DMS114 treated with DMSO at 0.1 percent for 48 hours (cell line): ENCODE results near the gene CERS6.
"Not testable (repeated sequence)": the region's sequence is repeated elsewhere in the genome, so short reads cannot be mapped to it uniquely, and the experiment has no call there.

Experiments used
- DNase-seq: peaks from one replicate; lab custom pipeline; 2025; ENCODE audit not compliant: unreplicated experiment; lab: John Stamatoyannopoulos, UW

Gene CERS6

DNA sequence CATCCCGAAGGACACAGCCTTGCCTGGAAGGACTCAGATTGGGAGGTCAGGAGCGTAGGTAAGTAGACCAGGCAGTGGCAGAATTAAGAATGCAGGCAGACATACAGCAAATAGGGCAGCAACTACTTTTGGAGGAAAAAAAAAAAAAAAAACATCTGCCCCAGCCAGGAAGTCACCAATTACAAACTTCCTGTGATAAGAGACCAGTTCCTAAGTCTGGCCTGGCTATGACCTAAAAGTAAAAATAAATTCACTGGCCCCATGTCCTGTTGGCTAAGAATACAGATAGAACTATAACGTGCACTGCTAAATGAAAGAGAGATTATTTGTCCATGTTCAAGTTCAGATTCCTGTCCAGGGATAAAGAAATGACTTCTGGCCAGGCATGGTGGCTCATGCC, 301.2 kb downstream of the CERS6 start:
- no peak for DNase-seq

DNA sequence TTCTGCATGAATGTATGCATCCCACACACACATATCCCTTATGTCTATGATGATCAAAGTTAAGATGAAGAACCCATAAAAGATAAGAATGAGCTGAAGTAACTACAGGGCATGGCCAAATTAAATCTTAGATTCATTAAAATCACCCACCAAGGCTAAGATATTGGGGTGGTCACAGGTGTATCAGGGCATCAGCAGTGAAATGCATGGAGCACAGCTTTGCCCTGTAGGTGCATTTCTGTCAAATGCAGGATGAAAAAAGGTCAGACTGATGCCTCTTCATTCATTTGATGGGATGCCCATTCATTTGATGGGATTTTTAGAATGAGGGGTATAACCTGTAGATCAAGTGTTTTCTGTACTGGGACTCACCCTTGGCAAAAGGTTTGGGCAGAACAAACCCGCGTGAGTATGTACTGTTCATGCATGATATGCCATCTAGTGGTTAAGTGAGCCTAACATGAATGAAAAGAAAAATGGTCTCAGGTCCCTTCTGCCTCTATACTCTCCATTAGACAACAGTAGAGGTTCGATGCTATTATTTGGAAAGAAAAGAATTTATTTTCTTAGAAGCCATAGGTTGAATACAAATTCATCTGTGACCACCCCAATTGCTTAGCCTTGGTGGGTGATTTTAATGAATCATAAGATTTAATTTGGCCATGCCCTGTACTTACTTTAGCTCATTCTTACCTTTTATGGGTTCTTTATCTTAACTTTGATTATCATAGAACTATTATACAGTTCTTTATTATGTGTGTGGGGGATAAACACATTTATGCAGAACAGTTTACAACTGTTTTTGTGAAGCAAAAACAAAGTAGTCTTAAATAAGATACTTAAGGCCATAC, 303.1 kb downstream of the CERS6 start:
- DNase-seq, result peak; percentile 3

DNA sequence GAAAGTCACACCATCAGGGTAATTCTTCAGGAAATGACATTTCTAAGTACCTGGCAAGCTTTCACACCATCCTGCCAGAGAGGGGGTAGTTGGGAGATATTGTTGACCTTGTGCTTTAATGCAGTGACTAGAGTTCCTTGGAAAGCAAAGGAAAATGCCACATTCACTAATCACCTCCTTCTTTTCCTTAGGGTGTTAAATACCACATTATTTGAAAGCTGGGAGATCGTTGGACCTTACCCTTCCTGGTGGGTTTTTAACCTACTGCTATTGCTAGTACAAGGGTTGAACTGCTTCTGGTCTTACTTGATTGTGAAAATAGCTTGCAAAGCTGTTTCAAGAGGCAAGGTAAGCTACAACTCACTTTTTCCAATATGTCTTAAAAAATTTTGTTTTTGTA, 309.3 kb downstream of the CERS6 start:
- DNase-seq, result no peak

DNA sequence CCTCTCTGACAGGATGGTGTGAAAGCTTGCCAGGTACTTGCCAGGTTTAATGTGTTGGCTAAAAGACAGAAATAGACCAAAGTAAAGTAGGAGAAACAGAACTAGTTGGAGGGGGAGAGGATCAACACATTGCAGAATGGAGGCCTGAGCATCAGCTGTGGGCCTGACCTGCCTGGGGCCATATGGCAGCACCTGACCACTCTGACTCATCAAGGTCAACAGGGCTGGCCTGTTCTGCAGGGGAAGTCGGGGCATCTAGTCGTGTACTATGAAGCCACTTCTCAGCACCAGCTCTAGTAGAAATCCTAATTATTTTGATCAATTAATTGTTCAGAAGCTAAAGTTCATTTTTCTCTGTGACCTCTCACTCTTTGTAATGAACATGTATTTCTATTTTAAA, 310.5 kb downstream of the CERS6 start:
- no peak for DNase-seq

DNA sequence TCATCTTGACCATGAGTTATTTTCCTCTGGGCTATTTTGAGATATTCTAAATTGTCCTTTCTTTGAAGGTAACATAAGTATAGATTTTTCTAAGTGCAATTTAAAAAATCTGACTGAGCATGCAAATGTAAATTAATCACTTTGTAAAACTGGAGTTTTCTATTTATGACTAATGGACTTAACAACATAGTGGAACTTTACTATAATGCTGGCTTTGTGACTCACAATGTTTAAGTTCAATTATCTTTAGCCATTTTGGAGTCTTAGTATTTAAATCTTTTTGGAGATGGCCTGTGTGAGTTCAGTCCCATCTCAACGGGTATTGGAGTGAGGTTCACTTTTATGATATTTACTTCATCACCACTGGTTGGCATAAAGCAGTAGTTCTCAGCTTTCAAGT, 311.2 kb downstream of the CERS6 start:
- DNase-seq, result no peak

DNA sequence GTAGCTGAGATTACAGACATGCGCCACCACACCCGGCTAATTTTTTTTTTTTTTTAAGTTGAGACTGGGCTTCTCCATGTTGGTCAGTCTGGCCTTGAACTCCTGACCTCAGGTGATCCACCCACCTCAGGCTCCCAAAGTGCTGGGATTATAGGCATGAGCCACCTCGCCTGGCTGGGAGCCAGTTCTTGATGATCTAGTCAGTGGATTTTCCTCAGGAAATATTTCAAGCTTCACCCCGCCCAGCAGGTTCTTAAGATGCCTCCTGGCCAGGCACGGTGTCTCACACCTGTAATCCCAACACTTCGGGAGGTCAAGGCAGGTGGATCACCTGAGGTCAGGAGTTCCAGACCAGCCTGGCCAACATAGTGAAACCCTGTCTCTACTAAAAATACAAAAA, 312.3 kb downstream of the CERS6 start:
- DNase-seq, result not testable (repeated sequence)

DNA sequence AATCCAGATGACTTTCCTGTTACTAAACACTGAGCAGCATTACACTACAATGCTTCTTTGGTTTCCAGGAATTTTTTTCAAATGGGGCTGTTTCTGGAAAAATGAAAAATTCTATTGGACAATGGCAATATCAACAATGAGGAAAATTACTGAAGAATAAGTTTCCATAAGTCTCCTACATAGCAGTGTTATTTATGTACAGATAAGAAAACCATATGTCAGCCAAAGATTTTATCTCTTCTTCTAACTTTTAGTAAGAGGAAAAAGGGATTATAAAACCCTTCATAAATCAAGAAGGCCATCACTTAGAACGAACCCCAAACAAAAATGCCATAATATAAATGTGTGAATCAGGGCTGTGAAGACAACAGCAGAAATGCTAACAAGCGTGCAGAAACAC, 314.7 kb downstream of the CERS6 start:
- DNase-seq, result no peak

DNA sequence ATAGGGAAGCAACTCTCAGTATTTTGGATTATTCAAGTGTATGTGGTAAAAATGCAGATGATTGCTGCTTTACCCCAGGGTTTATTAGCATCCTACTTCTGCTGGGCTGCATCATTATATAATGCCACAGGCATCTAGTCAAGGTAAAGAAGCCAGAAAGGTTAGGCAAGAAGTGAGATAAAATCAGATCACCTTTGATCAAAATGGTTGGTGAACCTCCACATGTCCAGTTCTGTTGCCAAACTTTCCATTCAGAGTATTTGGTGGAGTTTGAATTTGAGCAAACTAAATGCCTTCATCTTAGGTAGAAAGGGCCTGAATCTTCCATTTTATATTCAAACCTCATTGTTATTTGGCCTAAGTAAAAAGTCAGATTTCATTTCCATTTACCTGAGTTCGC, 316.6 kb downstream of the CERS6 start:
- DNase-seq, result no peak

DNA sequence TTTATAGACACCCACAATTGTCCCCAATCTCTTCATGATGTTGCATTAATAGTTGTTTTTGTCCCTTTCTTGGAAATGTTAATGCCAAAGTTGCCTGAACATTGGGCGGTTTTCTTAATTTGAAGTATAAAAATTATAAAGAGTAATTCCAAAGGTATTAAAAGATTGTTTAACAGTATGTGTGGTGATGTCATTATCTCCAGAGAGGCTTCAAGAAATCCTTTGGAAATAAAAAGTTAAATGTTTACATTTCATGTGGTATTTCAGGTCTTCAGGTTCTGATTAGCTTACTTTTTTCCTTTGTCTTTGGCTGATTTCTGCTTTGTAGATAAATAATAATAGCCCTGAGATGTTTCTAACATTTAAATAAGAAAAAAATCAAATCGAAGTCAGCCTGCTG, 317.1 kb downstream of the CERS6 start:
- no peak for DNase-seq

DNA sequence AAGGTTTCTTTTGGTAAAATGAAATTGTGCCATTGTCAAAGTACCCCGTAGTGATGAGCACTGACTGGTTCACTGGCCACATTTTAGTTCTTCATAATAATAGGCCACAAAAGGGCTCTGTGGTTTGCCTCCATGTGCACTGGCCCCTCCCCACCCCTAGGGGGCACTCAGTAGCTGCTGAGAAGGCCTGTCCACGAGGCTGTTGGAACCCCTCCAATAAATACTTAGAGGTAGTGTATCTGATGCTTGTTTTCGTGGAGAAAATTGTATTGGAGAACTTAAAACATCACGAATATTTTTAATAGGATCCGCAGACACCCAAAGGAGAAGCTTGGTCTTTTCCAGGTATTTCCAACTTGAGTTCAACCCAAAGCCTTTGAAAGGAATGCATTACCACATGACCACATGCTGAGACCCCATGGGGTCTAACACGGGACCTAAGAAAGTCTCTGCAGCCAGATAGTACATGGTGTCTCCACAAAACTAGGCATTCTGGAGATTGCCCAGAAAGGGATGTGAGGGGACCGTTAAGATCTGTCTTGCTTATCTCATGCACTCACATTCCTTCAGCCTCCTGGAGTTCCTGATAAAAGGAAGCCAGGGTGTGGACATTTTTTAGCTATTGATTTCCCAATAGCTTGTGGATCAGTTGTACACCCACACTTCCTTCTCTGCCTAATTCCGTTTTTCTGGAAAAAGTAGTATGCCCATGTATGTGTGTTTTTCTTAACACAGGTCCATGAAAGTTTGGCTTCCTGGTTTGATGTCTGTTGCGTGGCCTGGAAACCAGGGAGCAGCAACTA, 317.8 kb downstream of the CERS6 start:
- DNase-seq, result no peak

DNA sequence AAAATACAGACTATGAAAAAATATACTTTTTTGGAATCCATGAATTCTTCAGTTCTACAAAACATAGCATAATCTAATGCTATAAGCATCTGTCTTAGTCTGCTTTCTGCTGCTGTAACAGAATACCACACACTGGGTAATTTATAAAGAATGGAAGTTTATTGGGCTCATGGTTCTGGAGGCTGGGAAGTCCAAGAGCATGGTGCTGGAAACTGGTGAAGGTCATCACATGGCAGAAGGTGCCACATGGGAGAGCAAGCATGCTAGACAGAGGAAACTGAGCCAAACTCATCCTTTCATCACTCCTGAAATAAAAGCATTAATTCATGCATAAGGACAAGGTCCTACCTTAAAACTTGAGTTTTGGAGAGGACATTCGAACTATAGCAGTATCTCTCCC, 319.8 kb downstream of the CERS6 start:
- no peak for DNase-seq

DNA sequence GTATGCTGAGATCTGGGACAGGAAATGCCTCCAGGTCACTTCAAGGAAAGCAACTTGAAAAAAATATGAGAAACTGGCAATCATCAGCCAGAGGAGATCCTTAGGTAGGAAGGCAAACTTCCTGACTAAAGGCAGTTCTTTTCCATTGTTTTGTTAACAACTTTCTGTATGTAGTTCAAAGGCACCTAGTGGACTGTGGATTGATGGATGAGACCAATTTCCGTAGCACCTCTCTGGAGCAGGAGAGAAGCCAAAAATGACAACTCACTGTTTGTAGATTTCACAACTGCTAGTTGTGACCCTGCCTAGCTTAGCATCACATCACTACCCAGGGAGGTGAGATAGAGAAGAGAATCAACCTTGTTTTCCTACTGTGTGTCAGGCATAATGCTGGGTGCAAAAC, 324.6 kb downstream of the CERS6 start:
- DNase-seq, result no peak

DNA sequence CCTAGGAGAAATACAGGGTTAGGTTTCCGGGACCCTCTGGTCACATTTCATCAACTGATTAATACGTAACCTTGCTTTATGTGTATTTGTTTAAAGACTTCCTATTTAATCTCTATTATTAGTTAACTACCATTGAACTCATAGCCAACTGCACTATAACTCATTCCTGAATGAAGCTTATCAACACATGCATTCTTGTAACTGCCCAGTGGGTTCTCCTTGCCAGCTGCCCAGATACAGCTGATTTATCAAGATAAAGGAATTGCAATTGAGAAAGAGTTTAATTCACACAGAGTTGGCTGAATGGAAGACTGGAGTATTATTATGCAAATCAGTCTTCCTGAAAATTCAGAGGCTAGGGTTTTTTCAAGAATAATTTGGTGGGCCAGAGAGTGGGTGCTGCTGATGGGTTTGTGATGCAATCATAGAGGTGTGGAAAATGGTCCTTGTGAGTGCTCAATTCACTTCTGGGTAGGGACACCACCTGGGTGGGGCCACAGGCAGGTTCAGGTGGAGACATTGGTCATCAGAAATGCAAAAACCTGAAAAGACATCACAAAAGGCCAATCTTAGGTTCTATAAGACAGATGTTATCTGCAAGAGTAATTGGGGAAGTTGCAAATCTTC, 325.2 kb downstream of the CERS6 start:
- no peak for DNase-seq

DNA sequence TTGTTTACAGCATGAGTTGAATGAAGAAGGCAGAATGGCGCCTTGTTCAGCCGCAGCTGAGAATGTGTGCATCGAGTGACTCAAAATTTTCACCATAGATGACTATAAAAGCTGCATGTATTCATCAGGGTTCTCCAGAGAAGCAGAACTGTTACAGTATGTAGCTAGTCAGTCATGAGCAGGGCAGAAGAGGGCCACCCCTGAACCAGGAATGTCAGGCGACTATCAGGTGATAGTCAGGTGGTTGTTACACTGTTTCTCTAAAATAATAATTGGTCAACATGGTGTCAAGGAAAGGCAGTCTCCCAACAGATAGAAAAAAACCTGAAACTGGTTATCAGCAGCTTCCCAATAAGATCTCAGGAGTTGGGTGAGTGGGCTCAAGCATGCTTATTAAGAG, 326.2 kb downstream of the CERS6 start:
- DNase-seq, result no peak

DNA sequence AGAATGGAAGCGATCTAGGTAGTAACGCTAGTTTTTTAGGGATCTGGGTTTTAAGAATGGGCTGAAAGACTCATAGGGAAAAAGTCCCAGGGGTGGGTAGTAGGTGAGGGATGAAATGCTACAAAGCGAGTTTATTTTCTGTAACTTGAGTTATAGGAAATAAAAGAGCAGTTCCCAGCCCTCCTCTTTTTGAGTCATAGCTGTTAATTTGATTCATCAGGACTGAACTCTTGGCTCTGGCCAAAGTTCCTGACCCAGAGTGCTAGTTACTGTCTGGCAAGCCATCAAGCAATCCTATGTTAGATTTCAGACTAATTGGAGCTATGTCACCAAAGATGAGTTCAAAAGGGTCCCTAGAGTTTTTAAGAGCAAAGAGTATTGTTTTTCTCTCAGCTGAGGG, 328.9 kb downstream of the CERS6 start:
- no peak for DNase-seq

DNA sequence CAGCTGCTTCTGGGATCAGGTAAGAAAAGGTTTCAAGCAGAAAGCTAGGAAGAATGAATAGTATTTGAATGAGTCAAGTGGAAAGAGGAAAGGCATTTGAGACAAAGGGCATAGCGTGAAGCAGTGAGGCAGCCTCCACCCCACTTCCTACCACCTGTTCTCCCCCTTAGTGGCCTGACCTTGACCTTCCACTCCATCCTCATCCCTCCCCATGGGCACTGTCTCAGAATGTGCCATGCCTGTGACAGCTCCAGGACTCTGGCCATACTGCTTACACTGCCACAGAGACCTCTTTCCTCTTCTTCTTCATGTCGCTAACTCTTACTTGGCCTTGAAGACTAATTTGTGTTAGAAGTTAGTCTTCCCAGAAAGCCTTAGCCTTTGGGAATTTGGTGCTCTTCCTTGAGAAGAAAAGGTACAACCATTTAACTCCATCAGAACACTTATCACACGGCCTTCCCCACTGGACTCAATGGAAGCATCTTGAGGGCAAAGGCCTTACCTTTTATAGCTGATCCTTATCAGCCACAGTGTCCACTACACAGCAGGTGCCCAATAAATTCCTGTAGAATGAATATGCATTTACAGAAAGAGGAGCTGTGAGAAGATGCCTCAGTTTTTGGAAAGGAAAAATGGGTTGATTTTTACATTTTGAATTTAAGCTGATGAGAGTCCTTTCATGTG, 331.2 kb downstream of the CERS6 start:
- DNase-seq, result no peak

DNA sequence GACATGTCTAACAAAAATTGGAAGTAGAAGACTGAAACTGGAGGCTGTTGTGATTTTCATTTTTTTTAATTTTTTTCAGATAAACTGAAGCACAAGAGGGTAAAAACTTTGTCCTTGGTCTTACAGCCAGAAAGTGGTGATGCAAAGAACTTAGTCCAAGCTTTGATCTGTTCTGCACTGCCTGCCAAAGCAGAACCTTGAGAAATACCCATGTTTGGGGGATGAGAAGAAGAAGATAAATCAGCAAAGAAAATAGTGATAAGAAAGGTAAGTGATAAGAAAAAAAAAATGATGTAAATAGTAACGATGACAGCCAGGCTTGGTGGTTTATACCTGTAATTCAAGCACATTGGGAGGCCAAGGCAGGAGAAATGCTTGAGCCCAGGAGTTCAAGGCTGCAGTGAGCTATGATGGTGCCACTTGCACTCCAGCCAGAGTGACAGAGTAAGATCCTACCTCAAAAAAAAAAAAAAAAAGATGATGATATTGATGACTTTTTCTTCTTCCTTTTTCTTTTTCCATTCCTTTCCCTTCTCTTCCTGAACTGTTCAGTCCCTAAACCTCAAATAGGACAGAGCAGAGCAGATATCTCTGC, 331.8 kb downstream of the CERS6 start:
- DNase-seq, result no peak

DNA sequence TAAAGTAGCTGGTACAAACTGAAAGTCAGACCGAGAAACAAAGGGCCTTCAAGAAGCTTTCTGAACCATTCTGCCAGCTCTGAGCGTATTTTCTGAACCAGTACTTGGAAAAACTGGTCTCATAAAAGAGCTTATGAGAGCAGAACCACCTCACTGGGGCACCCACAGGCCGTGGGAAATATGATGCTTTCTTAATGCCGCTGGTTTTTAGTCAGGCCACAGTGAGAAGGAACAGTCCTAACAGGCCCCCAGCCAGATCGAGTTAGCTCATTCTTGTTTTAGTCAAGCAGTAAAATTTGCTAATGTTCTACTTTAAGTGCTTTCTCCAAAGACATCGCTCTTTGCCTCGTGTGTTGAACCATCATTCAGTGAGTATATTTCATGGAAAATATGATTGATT, 333.7 kb downstream of the CERS6 start:
- DNase-seq, result no peak

DNA sequence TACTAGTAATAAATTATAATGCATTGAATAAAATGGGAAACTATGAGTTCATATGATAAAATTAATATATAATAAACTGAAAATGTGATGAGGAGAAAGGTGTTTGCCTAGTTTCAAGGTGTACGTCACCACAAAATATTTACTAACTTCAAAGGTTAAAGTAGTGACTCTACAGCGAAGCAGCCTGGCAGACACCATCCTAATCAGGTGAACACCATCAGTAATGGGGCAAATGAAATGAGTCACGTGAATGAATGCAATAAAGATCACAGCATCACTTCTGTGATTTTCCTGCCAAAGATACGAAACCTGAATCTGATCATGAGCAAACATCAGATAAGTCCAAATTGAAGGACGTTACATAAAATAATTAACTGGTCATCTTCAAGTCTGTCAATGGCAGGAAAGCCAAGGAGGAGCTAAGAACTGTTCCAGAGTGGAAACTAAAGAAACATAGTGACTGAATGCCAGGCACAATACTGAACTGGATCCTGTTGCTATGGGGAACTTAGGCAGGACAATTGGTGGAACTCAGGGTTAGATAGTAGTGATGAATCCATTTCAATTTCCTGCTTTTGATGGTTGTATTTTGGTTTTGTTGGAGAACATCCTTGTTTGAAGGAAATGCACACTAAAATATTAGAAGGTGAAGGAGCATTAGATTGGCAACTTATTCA, 334.3 kb downstream of the CERS6 start:
- no peak for DNase-seq

DNA sequence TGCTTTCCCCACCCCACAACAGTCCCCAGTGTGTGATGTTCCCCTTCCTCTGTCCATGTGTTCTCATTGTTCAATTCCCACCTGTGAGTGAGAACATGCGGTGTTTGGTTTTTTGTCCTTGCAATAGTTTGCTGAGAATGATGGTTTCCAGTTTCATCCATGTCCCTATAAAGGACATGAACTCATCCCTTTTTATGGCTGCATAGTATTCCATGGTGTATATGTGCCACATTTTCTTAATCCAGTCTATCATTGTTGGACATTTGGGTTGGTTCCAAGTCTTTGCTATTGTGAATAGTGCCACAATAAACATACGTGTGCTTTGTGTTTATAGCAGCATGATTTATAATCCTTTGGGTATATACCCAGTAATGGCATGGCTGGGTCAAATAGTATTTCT, 335.1 kb downstream of the CERS6 start:
- not testable (repeated sequence) for DNase-seq
